Measurements from ENCODE around the gene ZNF862.
A peak's percentile ranks its signal among the peaks of the same experiment; 100 is the strongest.

The ZNF862 gene

DNA sequence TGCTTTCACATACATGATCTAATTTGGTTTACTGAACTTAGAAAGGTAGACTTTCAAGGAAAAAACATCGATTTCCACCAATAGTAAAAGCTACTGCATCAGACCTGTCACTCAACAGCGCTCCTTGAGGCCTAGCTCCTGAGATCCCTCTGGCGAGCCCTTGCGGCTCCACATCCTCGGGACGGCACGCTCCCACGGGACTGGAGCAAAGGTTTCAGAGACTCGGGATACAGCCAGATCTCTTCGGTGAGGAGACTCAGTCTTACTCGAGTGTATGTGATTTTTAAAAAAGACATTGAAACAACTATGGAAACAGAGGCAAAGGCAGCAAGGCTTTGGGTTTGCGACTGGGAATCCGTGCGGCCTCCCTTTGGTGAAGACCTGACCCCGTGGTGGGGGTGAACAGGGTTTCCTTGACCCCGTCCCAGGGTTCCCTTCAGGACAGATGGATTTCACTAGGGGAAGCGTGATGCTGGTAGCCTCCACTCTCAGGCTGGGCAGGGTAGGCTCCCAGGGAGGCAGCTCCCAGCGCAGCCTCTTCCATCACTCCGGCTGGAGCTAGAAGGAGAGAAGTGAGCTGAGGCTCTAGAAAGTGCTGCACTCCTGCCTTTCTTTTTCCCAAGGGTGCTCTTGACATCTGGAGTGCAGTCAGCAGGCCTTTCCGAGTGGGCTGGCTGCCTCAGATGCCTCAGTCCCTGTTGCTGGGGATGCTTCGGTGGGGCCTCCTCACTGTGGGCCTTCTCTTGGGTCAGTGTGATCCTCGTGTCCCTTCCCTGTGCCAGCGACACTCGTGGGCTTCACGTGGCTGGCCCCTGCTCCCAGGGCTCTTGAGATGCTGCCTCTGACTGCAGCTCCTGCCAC lies 29.8 kb downstream of the ZNF862 start:
- Histone ChIP-seq H3K79me1 (ENCODE audit: low read length) (no peaks in the 10 kb centered on the region), H4K8ac (ENCODE audit: low read depth, low read length) (no peak overlapping the region), H3K27ac (ENCODE audit: low read depth, low read length) (no peak overlapping the region), H3K79me2 (ENCODE audit: control insufficient read depth, insufficient read depth, low read length) (no peaks in the 10 kb centered on the region), H3K4ac (ENCODE audit: low read depth, low read length) (no peak overlapping the region), H2AK5ac (ENCODE audit: low read length) (no peak overlapping the region), H3K4me2 (ENCODE audit: low read length) (no peak overlapping the region), H2BK15ac (replicated peaks; ENCODE audit: low read depth) (no peak overlapping the region), H2BK120ac (ENCODE audit: low read depth, low read length) (no peak overlapping the region), H3K18ac (ENCODE audit: low read length) (no peak overlapping the region), H3K23ac (ENCODE audit: low read length) (no peak overlapping the region), H4K5ac (ENCODE audit: low read length) (no peak overlapping the region), H3K36me3 (ENCODE audit: control insufficient read depth, insufficient read depth, low read length) (no peaks in the 10 kb centered on the region), H3K56ac (ENCODE audit: low read length) (no peak overlapping the region), H3K4me3 (ENCODE audit: low read length) (no peak overlapping the region), H3K27me3 (ENCODE audit: insufficient read depth, low read length, poor library complexity) (no peaks in the 10 kb centered on the region), H3K9ac (ENCODE audit: low read length) (no peak overlapping the region), H2BK5ac (ENCODE audit: low read length) (no peak overlapping the region), H3K4me1 (ENCODE audit: control insufficient read depth, low read depth, low read length) (no peaks in the 10 kb centered on the region)
- DNase-seq: no peak
- no CpG with 5 or more reads among the region's 25 CpGs for WGBS (ENCODE audit: extremely low coverage, insufficient coverage, low lambda C conversion rate)

DNA sequence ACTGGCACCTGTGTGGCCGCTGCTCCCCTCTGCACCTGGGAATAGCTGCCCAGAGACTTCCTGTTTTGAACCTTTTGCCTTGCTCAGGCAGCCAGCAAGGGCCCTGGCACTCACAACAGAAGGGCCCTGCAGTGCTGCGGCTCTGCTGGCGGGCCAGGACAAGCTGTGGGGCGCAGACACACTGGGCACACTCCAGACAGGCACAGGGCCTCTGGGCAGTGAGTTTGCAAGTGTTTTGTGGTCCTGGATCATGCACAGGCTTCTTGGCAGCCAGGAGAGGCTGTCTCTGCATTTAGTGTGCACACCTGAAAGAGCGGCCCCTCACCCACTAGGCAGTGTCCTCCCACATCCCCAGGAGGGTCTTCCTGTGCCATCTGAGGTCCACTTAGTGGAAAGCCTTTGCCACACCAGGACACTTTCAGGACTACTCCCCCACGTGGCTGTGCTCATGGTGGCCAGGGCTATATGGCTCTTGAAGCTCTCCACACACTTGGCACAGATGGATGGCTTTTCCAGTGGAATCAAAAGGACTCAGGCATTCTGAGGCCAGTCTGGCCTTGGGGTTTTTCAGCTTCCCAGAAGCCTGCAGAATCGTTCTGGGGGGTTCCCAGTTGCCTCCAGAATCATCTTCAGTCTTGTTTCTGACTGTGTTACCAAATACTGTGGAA lies 30.6 kb downstream of the ZNF862 start:
- no peak for DNase-seq

DNA sequence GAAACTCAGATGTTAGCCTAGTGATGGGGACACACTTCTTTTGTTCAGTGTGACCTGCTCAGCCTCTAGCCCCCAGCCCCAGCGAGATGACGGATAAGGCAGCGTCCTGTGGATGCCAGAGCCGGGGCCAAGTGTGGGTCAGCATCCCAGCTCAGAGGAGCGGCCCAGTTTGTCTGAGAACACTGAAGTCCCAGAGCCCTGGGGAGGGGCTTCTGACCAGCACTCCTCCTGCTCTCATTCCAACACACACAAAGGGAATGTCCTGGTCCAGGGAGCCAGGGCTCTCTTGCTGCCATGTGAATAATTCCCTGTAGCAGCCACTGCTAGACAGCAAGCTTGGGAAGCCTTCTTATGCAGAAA lies 31.1 kb downstream of the ZNF862 start:
- H3K4me3 ChIP-seq (ENCODE audit: low read length): no peak overlapping the region
- WGBS (ENCODE audit: extremely low coverage, insufficient coverage, low lambda C conversion rate): no CpG with 5 or more reads among the region's 5 CpGs
- no peak overlapping the region for H2BK120ac ChIP-seq (ENCODE audit: low read depth, low read length)
- H3K4ac ChIP-seq (ENCODE audit: low read depth, low read length): no peak overlapping the region
- H3K56ac ChIP-seq (ENCODE audit: low read length): no peak overlapping the region
- H4K5ac ChIP-seq (ENCODE audit: low read length): no peak overlapping the region
- no peak overlapping the region for H3K9ac ChIP-seq (ENCODE audit: low read length)
- H3K27ac ChIP-seq (ENCODE audit: low read depth, low read length): no peak overlapping the region
- no peak overlapping the region for H2BK15ac ChIP-seq (replicated peaks; ENCODE audit: low read depth)
- no peak for DNase-seq
- H2AK5ac ChIP-seq (ENCODE audit: low read length): no peak overlapping the region
- no peak overlapping the region for H4K8ac ChIP-seq (ENCODE audit: low read depth, low read length)
- no peak overlapping the region for H2BK5ac ChIP-seq (ENCODE audit: low read length)
- H3K79me2 ChIP-seq (ENCODE audit: control insufficient read depth, insufficient read depth, low read length): no peaks in the 10 kb centered on the region
- H3K4me2 ChIP-seq (ENCODE audit: low read length): no peak overlapping the region
- H3K18ac ChIP-seq (ENCODE audit: low read length): no peak overlapping the region
- H3K79me1 ChIP-seq (ENCODE audit: low read length): no peaks in the 10 kb centered on the region
- H3K23ac ChIP-seq (ENCODE audit: low read length): no peak overlapping the region
- no peaks in the 10 kb centered on the region for H3K4me1 ChIP-seq (ENCODE audit: control insufficient read depth, low read depth, low read length)
- H3K36me3 ChIP-seq (ENCODE audit: control insufficient read depth, insufficient read depth, low read length): no peaks in the 10 kb centered on the region
- no peaks in the 10 kb centered on the region for H3K27me3 ChIP-seq (ENCODE audit: insufficient read depth, low read length, poor library complexity)

More for the DNA sequence above, 30.6 kb downstream of the ZNF862 start:
- no peak overlapping the region for H2BK15ac ChIP-seq (replicated peaks; ENCODE audit: low read depth)
- no peak overlapping the region for H3K18ac ChIP-seq (ENCODE audit: low read length)
- no peak overlapping the region for H3K23ac ChIP-seq (ENCODE audit: low read length)
- H4K5ac ChIP-seq (ENCODE audit: low read length): no peak overlapping the region
- H2BK120ac ChIP-seq (ENCODE audit: low read depth, low read length): no peak overlapping the region
- H3K4me1 ChIP-seq (ENCODE audit: control insufficient read depth, low read depth, low read length): no peaks in the 10 kb centered on the region
- no peak overlapping the region for H3K4me2 ChIP-seq (ENCODE audit: low read length)
- H3K4ac ChIP-seq (ENCODE audit: low read depth, low read length): no peak overlapping the region
- no peaks in the 10 kb centered on the region for H3K27me3 ChIP-seq (ENCODE audit: insufficient read depth, low read length, poor library complexity)
- no peak overlapping the region for H3K27ac ChIP-seq (ENCODE audit: low read depth, low read length)
- no peaks in the 10 kb centered on the region for H3K79me2 ChIP-seq (ENCODE audit: control insufficient read depth, insufficient read depth, low read length)
- H3K56ac ChIP-seq (ENCODE audit: low read length): no peak overlapping the region
- H2AK5ac ChIP-seq (ENCODE audit: low read length): no peak overlapping the region
- H4K8ac ChIP-seq (ENCODE audit: low read depth, low read length): no peak overlapping the region
- H3K79me1 ChIP-seq (ENCODE audit: low read length): no peaks in the 10 kb centered on the region
- no peak overlapping the region for H2BK5ac ChIP-seq (ENCODE audit: low read length)
- H3K9ac ChIP-seq (ENCODE audit: low read length): no peak overlapping the region
- WGBS (ENCODE audit: extremely low coverage, insufficient coverage, low lambda C conversion rate): no CpG with 5 or more reads among the region's 7 CpGs
- H3K36me3 ChIP-seq (ENCODE audit: control insufficient read depth, insufficient read depth, low read length): no peaks in the 10 kb centered on the region
- no peak overlapping the region for H3K4me3 ChIP-seq (ENCODE audit: low read length)

DNA sequence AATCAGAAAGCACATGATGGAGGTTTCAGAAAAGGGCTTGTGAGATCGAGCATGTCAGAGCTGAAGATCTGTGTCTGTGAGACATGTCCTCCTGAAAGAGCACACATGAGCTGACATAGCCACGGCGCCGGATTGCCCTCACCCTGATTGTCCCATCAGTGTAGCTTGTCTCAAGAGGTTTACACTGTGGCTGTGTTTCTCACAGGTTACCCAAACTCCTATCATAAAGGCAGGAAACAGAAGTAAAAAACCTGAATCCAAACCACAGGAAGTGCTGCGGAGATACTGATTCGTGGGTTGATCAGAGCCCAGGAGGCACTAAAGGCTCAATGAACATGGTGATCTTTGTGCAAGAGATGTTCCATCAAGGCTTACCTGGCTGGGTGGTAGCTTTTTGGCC lies 31.7 kb downstream of the ZNF862 start:
- DNase-seq: no peak

DNA sequence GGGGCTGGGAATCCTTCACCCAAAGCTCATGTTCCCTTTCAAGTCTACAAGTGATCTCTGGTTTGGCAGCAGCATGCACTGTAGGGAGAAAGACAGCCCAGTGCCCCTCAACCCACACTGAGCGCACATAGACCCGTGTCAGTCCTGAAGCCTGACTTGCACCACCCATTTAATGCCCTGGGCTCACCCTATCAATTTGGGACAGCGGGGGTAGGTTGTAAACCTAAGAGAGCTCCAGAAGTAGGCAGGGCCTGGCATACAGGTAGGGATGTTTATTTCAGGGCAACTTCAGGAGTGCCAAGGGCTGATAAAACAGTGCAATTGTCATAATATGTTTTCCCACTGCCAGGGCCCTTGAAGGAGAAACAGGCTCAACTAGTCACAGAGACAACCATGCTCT lies 32.1 kb downstream of the ZNF862 start:
- no CpG with 5 or more reads among the region's 3 CpGs for WGBS (ENCODE audit: extremely low coverage, insufficient coverage, low lambda C conversion rate)
- Histone ChIP-seq H3K79me2 (ENCODE audit: control insufficient read depth, insufficient read depth, low read length) (no peaks in the 10 kb centered on the region), H3K56ac (ENCODE audit: low read length) (no peak overlapping the region), H3K79me1 (ENCODE audit: low read length) (no peaks in the 10 kb centered on the region), H2AK5ac (ENCODE audit: low read length) (no peak overlapping the region), H2BK5ac (ENCODE audit: low read length) (no peak overlapping the region), H3K27me3 (ENCODE audit: insufficient read depth, low read length, poor library complexity) (peaks cover 3% of the 10 kb centered on the region), H3K36me3 (ENCODE audit: control insufficient read depth, insufficient read depth, low read length) (no peaks in the 10 kb centered on the region), H2BK120ac (ENCODE audit: low read depth, low read length) (no peak overlapping the region), H3K4me2 (ENCODE audit: low read length) (no peak overlapping the region), H3K23ac (ENCODE audit: low read length) (peak overlapping the region; percentile 24), H3K18ac (ENCODE audit: low read length) (no peak overlapping the region), H3K4ac (ENCODE audit: low read depth, low read length) (no peak overlapping the region), H4K5ac (ENCODE audit: low read length) (no peak overlapping the region), H4K8ac (ENCODE audit: low read depth, low read length) (no peak overlapping the region), H3K9ac (ENCODE audit: low read length) (no peak overlapping the region), H2BK15ac (replicated peaks; ENCODE audit: low read depth) (no peak overlapping the region), H3K4me3 (ENCODE audit: low read length) (no peak overlapping the region), H3K27ac (ENCODE audit: low read depth, low read length) (no peak overlapping the region), H3K4me1 (ENCODE audit: control insufficient read depth, low read depth, low read length) (no peaks in the 10 kb centered on the region)
- no peak for DNase-seq

More for the DNA sequence above, 31.7 kb downstream of the ZNF862 start:
- Histone ChIP-seq H3K4me3 (ENCODE audit: low read length) (no peak overlapping the region), H4K8ac (ENCODE audit: low read depth, low read length) (no peak overlapping the region), H2BK5ac (ENCODE audit: low read length) (no peak overlapping the region), H3K4ac (ENCODE audit: low read depth, low read length) (no peak overlapping the region), H3K36me3 (ENCODE audit: control insufficient read depth, insufficient read depth, low read length) (no peaks in the 10 kb centered on the region), H3K79me2 (ENCODE audit: control insufficient read depth, insufficient read depth, low read length) (no peaks in the 10 kb centered on the region), H3K4me2 (ENCODE audit: low read length) (no peak overlapping the region), H3K9ac (ENCODE audit: low read length) (no peak overlapping the region), H3K27me3 (ENCODE audit: insufficient read depth, low read length, poor library complexity) (peaks cover 3% of the 10 kb centered on the region), H3K23ac (ENCODE audit: low read length) (peak overlapping the region; percentile 24), H2AK5ac (ENCODE audit: low read length) (no peak overlapping the region), H3K56ac (ENCODE audit: low read length) (no peak overlapping the region), H3K79me1 (ENCODE audit: low read length) (no peaks in the 10 kb centered on the region), H4K5ac (ENCODE audit: low read length) (no peak overlapping the region), H3K4me1 (ENCODE audit: control insufficient read depth, low read depth, low read length) (no peaks in the 10 kb centered on the region), H3K18ac (ENCODE audit: low read length) (no peak overlapping the region), H3K27ac (ENCODE audit: low read depth, low read length) (no peak overlapping the region), H2BK15ac (replicated peaks; ENCODE audit: low read depth) (no peak overlapping the region), H2BK120ac (ENCODE audit: low read depth, low read length) (no peak overlapping the region)
- WGBS (ENCODE audit: extremely low coverage, insufficient coverage, low lambda C conversion rate): no CpG with 5 or more reads among the region's 6 CpGs

Data from mesendoderm (in vitro differentiated cells).